Hepatocyte (in vitro differentiated cells): ENCODE data around the gene GRIN3A.
A peak's percentile ranks its signal among the peaks of the same experiment; 100 is the strongest.

Experiments used
- CTCF ChIP-seq: fragments of 200-600 bp; sonication (generic); IDR thresholded peaks from 2 replicates; pipeline ENCODE4 v1.5.1; 2016; ENCODE audit warnings: antibody characterized with exemption, mild to moderate bottlenecking; ENCODE audit not compliant: poor library complexity
- EZH2 ChIP-seq: fragments of 200-600 bp; sonication (generic); IDR thresholded peaks from 2 replicates; pipeline ENCODE4 v1.6.1; 2016; ENCODE audit warnings: antibody characterized with exemption, mild to moderate bottlenecking, borderline replicate concordance
- EZH2phosphoT487 ChIP-seq: fragments of 200-600 bp; sonication (generic); IDR thresholded peaks from one replicate; pipeline ENCODE4 v1.6.1; 2018; ENCODE audit warnings: antibody characterized with exemption, mild to moderate bottlenecking, low read depth, moderate library complexity; ENCODE audit not compliant: unreplicated experiment, severe bottlenecking

DNA sequence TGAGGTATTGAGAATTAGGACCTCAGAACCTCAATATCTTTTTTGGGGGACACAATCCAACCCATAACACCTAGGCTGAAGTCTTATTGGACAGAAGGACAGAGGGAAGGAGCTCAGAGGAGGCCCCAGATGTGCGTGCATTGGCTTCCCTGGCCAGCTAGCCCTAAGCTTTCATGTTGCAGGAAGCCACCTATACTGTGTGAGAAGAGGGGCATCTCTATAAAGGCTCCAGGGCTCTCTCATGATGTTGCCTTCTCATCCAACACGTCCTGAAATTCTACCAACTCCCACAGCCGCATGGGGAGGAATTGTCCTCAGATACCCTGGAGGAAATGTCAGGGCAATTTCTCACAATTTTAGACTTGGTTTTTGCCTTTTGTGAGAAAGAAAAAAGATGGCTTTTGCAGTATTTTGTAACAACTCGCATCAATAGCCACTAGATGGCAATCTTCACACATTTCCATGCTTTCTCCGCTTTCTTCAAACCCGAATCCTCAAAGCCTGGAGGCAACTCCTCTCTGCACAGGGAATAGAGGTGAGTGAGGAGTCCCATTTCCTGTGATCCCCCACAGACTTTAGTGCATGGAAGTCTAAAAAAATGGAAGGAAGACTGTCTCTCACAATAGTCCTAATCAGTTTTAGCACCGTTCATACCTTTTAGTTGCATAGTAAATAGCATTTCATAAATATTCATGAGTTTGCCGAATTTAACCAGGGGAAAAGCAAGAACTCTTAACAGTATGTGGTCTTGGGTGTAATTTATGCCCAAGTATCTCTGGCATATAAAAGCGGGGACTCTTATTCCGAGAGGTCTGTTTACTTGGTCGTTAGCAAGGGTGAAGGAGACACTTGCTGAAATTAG, 136.3 kb downstream of the GRIN3A start:
- TF ChIP-seq CTCF (peak; percentile 82), EZH2 (no peak), EZH2phosphoT487 (no peak)
